ENCODE data around the gene SUSD3. TPM values are rescaled to one million over a fixed set of nuclear protein-coding genes. Genes with fewer than 3 reads are reported as not detected.

The SUSD3 gene
- total RNA-seq, 2 experiments from 2014 or later: 62.7 to 68.3 TPM

DNA sequence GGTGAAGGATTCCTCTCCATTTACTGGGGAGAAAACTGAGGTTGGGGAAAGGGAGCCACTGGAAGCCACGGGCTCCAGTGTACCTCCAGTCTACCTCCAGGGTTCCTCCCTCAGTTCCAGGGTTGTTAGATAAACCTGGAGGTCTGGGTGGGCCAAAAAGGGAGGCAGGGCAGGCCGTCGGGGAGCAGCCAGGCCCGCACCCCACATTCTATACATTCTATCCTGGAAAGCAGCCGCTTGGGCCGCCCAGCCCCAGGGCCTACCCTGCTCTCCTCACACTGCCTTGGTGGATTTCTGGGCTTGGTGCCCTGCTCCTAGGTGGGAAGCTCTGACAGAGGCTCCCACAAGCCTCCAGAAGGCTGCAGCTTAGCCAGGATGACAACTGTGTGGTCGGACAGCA is 18.1 kb upstream of the SUSD3 start:
- H3K4me3 Mint-ChIP-seq: no peak overlapping the region
- no peaks in the 10 kb centered on the region for H3K9me3 Mint-ChIP-seq
- intact Hi-C loops (cut with micrococcal nuclease): loop anchor here (2.0 kb wide), 1 partner anchor 18 kb away; the partner anchor contains the start of gene SUSD3
- no peaks in the 10 kb centered on the region for H3K27me3 Mint-ChIP-seq (ENCODE audit: low read depth)
- H3K27ac Mint-ChIP-seq: no peak overlapping the region
- DNase-seq: no peak
- peaks cover 5% of the 10 kb centered on the region for H3K36me3 Mint-ChIP-seq (ENCODE audit: low read depth)
- CTCF ChIA-PET: interaction anchor here (0.6 kb wide), 1 partner anchor 35 kb away, joined by 3 read pairs; no protein-coding TSS in a partner anchor
- H3K4me1 Mint-ChIP-seq (ENCODE audit: low read depth): peaks cover 62% of the 10 kb centered on the region

DNA sequence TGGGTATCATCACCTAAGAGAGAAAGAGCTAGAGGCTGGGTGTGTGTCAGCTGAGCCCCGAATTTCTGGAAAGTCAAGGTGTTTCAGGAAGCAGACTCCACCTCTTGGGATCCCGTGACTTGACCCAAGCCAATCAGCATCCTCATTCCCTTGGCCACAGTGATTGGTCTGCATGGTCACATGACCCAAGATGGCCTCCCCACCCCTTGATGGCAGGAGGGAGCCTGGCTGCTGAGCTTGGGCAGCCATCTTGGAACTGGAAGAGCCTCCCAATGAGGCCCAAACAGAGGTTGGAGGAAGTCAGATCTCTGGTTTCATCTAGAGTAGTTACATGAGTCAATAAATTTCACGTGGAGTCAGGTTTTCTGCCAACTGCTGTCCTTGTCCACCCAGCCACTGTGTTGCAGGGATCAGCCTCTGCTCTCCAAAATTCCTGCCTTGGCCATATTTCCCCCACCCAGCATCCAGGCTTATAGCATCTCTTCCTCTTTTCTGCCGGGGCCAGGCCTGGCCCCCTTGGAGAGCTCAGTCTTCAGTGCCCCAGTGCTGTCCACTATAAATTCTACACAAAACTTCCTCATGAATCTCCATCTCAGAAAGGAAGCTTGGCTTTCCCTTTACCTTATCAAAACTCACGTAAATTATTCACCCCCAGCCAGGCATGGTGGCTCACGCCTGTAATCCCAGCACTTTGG is 17.2 kb upstream of the SUSD3 start:
- H3K4me1 Mint-ChIP-seq (ENCODE audit: low read depth): peaks cover 56% of the 10 kb centered on the region
- CTCF ChIA-PET: interaction anchor here (0.6 kb wide), 1 partner anchor 36 kb away, joined by 3 read pairs; no protein-coding TSS in a partner anchor
- no peak overlapping the region for H3K4me3 Mint-ChIP-seq
- H3K9me3 Mint-ChIP-seq: no peaks in the 10 kb centered on the region
- peak overlapping the region; percentile 67 for H3K27ac Mint-ChIP-seq
- H3K36me3 Mint-ChIP-seq (ENCODE audit: low read depth): no peaks in the 10 kb centered on the region
- no peaks in the 10 kb centered on the region for H3K27me3 Mint-ChIP-seq (ENCODE audit: low read depth)
- DNase-seq: peak; percentile 66
- intact Hi-C loops (cut with micrococcal nuclease): loop anchor here (2.0 kb wide), 1 partner anchor 18 kb away; the partner anchor contains the start of gene SUSD3

DNA sequence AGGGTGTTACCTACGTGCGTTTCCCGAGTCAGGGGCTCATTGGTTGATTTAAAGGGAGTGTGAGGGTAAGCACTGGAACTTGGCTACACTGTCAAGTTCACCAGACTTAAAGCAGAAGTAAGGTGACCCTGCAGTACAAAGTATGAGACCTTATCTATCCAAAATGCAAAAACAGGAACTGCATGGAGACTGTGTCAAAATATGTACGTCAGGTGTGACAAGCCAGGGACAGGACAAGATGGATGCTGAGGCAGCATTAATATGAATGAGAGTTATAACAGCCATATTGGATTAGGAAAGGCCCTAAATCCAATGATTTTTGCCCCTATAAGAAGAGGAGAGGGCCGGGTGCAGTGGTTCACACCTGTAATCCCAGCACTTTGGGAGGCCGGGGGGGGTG is 15.4 kb upstream of the SUSD3 start:
- Mint-ChIP-seq H3K27me3 (ENCODE audit: low read depth) (no peaks in the 10 kb centered on the region), H3K4me3 (no peak overlapping the region), H3K4me1 (ENCODE audit: low read depth) (peaks cover 42% of the 10 kb centered on the region), H3K27ac (peak overlapping the region; percentile 1), H3K9me3 (no peaks in the 10 kb centered on the region), H3K36me3 (ENCODE audit: low read depth) (no peaks in the 10 kb centered on the region)
- intact Hi-C loops (cut with micrococcal nuclease): no loop called here
- CTCF ChIA-PET: no interaction called here
- no peak for DNase-seq

DNA sequence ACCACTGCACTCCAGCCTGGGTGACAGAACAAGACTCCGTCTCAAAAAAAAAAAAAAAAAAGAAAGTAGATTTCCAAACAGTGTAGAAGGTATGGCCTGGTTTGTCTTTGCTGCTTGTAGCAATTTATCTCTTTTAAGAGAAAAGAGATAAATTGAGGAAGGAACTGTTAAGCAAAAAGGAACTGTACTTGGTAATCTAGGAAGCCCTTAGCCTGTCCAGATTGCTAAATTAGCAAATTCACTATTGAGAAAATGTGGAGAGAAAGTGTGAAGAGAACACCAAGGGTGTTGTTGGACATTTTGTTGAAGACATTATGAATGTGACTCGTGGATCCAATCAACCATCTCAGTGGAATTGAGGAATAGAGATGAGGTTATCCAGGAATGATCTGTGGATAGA is 13.0 kb upstream of the SUSD3 start:
- no peaks in the 10 kb centered on the region for H3K9me3 Mint-ChIP-seq
- H3K4me1 Mint-ChIP-seq (ENCODE audit: low read depth): peaks cover 39% of the 10 kb centered on the region
- H3K27ac Mint-ChIP-seq: no peak overlapping the region
- no peak overlapping the region for H3K4me3 Mint-ChIP-seq
- intact Hi-C loops (cut with micrococcal nuclease): no loop called here
- no peaks in the 10 kb centered on the region for H3K27me3 Mint-ChIP-seq (ENCODE audit: low read depth)
- CTCF ChIA-PET: no interaction called here
- no peaks in the 10 kb centered on the region for H3K36me3 Mint-ChIP-seq (ENCODE audit: low read depth)
- no peak for DNase-seq

DNA sequence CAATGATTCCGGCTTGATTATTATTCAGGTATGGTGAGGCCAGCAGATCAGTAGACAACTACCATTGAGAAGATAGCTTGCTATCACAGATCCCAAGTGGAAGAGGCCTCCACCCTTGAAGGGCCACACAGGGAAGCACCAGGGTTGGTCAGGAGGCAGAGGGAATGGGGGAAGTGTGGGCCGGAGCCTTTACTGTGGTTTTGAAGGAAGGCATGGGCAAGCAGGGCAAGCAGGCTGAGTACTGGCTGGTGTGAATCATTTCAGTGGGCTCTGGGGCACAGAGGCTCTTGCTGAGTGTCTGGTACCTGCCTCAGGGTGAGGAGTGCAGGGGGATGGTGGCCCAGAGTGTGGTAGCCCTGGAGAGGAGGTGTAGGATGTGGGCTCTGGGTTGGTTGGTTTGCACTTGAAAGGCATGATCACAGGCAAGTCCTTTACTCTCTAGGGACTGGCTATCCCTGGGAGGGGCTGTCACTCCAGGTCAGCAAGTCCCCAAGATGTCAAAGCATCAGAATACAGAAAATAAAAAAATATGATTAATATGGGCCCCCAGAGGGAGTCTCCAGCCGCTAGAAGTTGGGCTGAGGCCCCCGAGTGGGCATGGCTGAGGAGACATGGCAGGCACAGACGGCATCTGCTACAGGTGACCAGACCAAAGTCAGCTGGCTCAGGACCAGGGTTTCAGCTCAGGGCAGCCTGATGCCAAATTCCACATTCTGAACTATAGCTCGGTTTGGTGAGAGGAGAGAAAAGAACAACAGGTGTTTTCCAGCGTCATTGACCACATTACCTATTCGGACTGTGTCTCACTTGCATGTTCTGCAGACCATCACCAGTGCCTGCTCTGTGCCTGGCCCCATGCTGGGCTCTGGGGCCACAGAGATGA is 9.7 kb upstream of the SUSD3 start:
- intact Hi-C loops (cut with micrococcal nuclease): no loop called here
- CTCF ChIA-PET: interaction anchor here (0.7 to 1.6 kb wide), 3 partner anchors 34 to 45 kb away, joined by 3 to 5 read pairs (median 3); no protein-coding TSS in a partner anchor
- DNase-seq: no peak
- no peak overlapping the region for H3K27ac Mint-ChIP-seq
- no peaks in the 10 kb centered on the region for H3K9me3 Mint-ChIP-seq
- no peak overlapping the region for H3K4me3 Mint-ChIP-seq
- peaks cover 15% of the 10 kb centered on the region for H3K4me1 Mint-ChIP-seq (ENCODE audit: low read depth)
- no peaks in the 10 kb centered on the region for H3K36me3 Mint-ChIP-seq (ENCODE audit: low read depth)
- H3K27me3 Mint-ChIP-seq (ENCODE audit: low read depth): no peaks in the 10 kb centered on the region

DNA sequence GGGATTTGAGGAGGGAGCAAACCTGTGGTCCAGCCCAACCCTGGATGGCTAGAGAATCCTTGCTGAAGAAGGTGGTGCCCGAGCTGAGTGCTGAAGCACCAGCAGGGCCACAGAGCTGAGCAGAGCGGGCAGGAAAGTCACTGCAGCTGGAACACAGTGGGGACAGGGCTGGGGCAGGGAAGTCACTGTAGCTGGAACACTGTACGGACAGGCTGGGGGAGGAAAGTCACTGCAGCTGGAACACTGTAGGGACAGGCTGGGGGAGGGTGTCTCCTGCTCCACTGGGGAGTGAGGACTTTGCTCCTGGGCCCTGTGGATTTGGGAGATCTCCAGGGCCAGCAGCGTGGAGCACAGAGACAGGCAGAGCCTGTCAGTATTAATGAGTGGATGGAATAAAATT is 9.0 kb upstream of the SUSD3 start:
- CTCF ChIA-PET: interaction anchor here (0.9 kb wide), 1 partner anchor 46 kb away, joined by 5 read pairs; no protein-coding TSS in a partner anchor
- no peaks in the 10 kb centered on the region for H3K36me3 Mint-ChIP-seq (ENCODE audit: low read depth)
- peaks cover 14% of the 10 kb centered on the region for H3K4me1 Mint-ChIP-seq (ENCODE audit: low read depth)
- no peak for DNase-seq
- H3K27me3 Mint-ChIP-seq (ENCODE audit: low read depth): no peaks in the 10 kb centered on the region
- no peaks in the 10 kb centered on the region for H3K9me3 Mint-ChIP-seq
- no peak overlapping the region for H3K4me3 Mint-ChIP-seq
- no peak overlapping the region for H3K27ac Mint-ChIP-seq
- intact Hi-C loops (cut with micrococcal nuclease): no loop called here

DNA sequence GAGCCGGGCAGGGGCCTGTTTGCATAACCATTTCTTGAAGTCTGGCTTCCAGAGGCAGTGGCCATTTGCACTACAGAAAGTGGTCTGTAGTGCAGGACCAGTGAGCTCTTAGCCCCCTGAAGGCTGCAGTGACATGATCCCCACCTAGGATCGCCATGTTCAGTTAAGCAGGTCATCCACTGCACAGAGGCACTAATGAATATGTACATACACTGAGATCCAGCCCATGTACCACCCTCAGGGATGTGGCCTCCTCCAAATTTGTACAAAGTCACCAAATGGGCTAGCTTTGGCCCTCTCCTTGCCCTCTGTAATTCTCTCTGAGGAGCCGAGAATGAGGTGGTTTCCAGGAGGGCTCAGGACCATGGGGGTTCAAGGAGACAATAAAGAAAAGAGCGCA is 8.3 kb upstream of the SUSD3 start:
- Mint-ChIP-seq H3K9me3 (no peaks in the 10 kb centered on the region), H3K4me1 (ENCODE audit: low read depth) (peaks cover 17% of the 10 kb centered on the region), H3K27me3 (ENCODE audit: low read depth) (no peaks in the 10 kb centered on the region), H3K4me3 (no peak overlapping the region), H3K27ac (no peak overlapping the region), H3K36me3 (ENCODE audit: low read depth) (no peaks in the 10 kb centered on the region)
- CTCF ChIA-PET: no interaction called here
- no peak for DNase-seq
- intact Hi-C loops (cut with micrococcal nuclease): no loop called here

DNA sequence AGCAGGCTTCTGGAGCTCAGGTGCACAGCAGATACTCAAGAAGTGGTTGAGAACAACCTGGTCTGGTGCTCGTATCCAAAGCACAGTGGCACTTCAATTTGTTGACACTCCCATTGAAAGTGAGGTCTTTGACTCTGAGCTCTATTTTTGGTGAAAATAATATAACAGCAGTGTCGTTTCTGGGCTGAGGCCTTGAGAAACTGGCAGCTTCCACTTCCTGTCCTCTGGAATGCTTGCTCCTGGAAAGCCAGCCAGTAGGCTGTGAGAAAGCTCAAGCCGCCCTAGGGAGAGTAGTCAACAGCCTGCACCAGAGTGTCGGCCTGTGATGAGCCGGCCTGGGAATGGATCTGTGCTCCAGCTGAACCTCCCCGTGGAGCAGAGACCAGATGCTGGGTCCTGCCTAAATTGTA is 6.8 kb upstream of the SUSD3 start:
- no peaks in the 10 kb centered on the region for H3K9me3 Mint-ChIP-seq
- DNase-seq: no peak
- peaks cover 21% of the 10 kb centered on the region for H3K4me1 Mint-ChIP-seq (ENCODE audit: low read depth)
- H3K27me3 Mint-ChIP-seq (ENCODE audit: low read depth): no peaks in the 10 kb centered on the region
- H3K4me3 Mint-ChIP-seq: no peak overlapping the region
- H3K36me3 Mint-ChIP-seq (ENCODE audit: low read depth): no peaks in the 10 kb centered on the region
- intact Hi-C loops (cut with micrococcal nuclease): no loop called here
- CTCF ChIA-PET: interaction anchor here (0.8 to 1.7 kb wide), 4 partner anchors 13 to 68 kb away, joined by 3 to 5 read pairs (median 4); no protein-coding TSS in a partner anchor
- H3K27ac Mint-ChIP-seq: no peak overlapping the region

DNA sequence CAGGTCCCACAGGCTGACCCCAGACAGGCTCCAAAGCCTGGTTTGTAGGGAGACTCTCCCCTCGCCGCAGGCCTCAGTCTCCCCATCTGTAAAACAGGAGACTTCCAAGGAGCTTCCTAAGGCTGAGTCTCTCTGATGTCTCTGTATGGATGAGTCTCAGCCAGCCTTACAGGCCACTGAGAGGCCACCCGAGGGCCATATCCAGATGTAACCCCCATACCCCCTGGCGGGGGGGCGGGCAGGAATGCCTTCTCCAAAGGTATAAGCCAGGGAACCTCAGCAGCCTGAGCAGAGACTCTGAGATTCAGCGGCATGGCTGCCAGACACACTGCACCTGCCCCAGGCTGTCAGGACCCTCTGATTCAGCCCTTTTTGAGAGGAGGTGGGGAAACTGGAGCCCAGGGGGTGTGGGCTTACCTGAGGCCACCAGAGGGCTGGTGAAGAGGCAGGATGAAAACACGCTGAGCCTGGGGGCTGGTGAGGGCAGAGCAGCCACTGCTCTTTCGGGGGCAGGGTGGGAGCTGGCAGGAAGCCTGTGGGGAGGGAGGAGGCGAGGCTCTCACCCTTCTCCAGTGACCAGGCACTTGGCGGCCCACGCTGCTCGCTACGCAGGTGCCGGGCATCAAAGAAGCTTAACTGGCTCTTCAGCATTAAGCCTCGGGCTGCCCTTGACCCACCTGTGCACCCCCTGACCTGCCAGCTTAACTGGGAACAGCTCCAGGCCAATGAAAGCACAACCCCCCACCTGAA is 5.5 kb upstream of the SUSD3 start:
- H3K4me1 Mint-ChIP-seq (ENCODE audit: low read depth): peaks cover 24% of the 10 kb centered on the region
- H3K36me3 Mint-ChIP-seq (ENCODE audit: low read depth): no peaks in the 10 kb centered on the region
- intact Hi-C loops (cut with micrococcal nuclease): no loop called here
- H3K4me3 Mint-ChIP-seq: no peak overlapping the region
- DNase-seq: no peak
- CTCF ChIA-PET: interaction anchor here (0.9 to 1.7 kb wide), 4 partner anchors 12 to 67 kb away, joined by 3 to 5 read pairs (median 4); no protein-coding TSS in a partner anchor
- H3K27ac Mint-ChIP-seq: no peak overlapping the region
- H3K27me3 Mint-ChIP-seq (ENCODE audit: low read depth): no peaks in the 10 kb centered on the region
- no peaks in the 10 kb centered on the region for H3K9me3 Mint-ChIP-seq

DNA sequence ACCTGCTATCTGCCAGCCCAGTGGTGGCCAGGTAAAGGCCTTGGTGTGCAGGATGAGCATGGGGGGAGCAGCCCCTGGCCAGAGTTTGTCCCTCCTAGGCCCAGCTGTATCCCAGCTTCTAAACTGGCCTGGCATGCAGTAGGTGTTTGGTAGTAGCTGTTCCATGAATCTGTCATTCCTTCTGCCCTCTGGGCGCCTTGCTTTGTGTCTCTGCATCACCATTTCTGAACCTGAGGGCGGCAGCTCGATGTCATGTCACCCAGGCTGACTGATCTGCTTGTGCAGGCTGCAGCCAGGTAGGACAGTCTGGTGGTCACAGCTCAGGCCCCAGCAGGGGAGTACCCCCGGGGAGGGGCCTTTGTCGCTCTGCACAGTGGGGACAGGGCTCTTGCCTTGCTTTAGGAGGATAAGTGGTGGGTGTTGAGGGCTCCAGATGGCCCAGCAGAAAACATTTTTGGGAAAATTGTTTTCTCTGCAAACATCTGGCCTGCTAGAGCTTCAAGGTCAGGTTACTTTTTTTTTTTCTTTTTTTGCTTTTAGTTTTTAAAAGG is 4.6 kb upstream of the SUSD3 start:
- CTCF ChIA-PET: interaction anchor here (0.9 to 1.1 kb wide), 2 partner anchors 17 to 18 kb away, joined by 3 read pairs; no protein-coding TSS in a partner anchor
- intact Hi-C loops (cut with micrococcal nuclease): no loop called here
- Mint-ChIP-seq H3K9me3 (no peaks in the 10 kb centered on the region), H3K4me3 (no peak overlapping the region), H3K27me3 (ENCODE audit: low read depth) (no peaks in the 10 kb centered on the region), H3K4me1 (ENCODE audit: low read depth) (peaks cover 25% of the 10 kb centered on the region), H3K36me3 (ENCODE audit: low read depth) (no peaks in the 10 kb centered on the region), H3K27ac (no peak overlapping the region)
- no peak for DNase-seq

DNA sequence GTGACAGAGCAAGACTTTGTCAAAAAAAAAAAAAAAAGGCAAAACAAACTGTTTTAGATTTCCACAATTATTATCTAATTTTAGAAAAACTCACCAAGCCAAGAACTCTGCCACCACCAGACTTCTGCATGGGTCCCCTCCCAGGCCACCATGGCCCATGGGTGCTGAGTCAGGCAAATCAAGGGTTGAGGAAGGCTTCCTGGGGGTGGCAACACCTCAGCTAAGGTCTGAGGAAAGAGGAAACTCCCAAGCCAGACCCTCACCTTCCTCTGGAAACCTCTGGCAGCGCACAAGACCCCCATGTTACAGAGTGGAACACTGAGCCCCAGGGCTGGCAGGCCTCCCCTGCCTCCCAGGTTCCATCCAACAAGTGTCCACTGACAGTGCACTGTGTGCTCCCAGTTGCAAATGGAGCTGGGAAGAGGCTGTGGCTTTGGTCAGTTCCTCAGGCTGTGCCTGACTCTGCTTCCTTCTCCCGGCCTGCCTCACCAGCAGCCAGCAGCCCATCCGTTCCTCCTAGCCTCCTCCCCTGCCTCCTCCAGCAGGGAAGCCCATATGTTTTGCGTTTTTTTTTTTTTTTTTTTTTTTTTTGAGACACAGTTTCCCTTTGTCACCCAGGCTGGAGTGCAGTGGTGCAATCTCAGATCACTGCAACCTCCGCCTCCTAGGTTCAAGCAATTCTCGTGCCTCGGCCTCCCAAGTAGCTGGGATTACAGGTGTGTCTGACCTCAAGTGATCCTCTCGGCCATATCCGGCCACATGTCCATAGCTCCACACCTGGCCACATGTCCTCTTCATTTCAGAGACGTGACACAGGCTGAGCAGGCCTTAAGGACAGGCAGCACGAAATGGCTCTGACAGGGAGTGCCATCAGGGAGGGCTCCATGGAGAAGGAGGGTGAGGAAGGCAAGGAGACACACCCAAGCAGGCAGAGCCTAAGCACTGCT is 3.5 kb upstream of the SUSD3 start:
- peaks cover 23% of the 10 kb centered on the region for H3K4me1 Mint-ChIP-seq (ENCODE audit: low read depth)
- no peaks in the 10 kb centered on the region for H3K9me3 Mint-ChIP-seq
- peaks cover under 1% of the 10 kb centered on the region for H3K36me3 Mint-ChIP-seq (ENCODE audit: low read depth)
- CTCF ChIA-PET: interaction anchor here (0.6 to 1.4 kb wide), 3 partner anchors 18 to 92 kb away, joined by 3 to 6 read pairs (median 3); no protein-coding TSS in a partner anchor
- no peak overlapping the region for H3K4me3 Mint-ChIP-seq
- intact Hi-C loops (cut with micrococcal nuclease): no loop called here
- DNase-seq: no peak
- H3K27me3 Mint-ChIP-seq (ENCODE audit: low read depth): no peaks in the 10 kb centered on the region
- H3K27ac Mint-ChIP-seq: no peak overlapping the region
